GM18873 (cell line): ENCODE measurements around the gene CBFB.
"Not testable (repeated sequence)": the region's sequence is repeated elsewhere in the genome, so short reads cannot be mapped to it uniquely, and the experiment has no call there.

Source experiments
- ATAC-seq: cut with Tn5 transposase; IDR thresholded peaks from one replicate; pipeline ENCODE4 v1.9.1; 2021; ENCODE audit warnings: mild to moderate bottlenecking, moderate library complexity, moderate number of reproducible peaks; ENCODE audit not compliant: unreplicated experiment, low FRiP score

Gene CBFB

DNA sequence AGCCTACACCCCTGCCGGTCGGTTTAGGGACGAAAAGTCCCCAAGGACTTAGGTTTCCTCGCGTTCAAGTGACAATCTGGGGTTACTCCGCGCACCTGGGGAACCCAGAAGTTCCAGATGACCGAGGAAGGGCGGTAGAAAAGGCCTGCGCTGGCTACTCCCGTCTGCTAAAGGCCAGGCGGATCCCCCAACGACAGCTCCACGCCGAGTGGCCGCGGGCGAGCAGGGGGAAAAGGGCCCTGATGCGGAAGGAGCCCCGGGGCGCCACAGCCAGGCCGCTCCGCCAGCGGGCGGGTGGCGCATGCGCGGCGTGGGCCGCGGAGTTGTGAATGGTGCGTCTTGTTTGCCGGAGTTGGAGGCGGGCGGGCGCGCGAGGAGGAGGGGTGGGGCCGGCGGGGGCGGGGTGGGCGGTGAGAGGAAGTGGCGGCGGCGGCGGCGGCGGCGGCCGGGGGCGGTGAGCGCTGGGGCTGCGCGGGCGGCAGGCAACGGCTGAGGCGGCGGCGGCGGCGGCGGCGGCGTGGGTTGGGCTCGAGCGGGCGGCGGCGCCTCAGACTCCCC is at the start of gene CBFB:
Gene CBFB, plus strand, starts transcription at position 454 of the 558 bp plus-strand sequence. CDS start 259 bp downstream, outside the sequence.
- ATAC-seq, result peak; percentile 63

DNA sequence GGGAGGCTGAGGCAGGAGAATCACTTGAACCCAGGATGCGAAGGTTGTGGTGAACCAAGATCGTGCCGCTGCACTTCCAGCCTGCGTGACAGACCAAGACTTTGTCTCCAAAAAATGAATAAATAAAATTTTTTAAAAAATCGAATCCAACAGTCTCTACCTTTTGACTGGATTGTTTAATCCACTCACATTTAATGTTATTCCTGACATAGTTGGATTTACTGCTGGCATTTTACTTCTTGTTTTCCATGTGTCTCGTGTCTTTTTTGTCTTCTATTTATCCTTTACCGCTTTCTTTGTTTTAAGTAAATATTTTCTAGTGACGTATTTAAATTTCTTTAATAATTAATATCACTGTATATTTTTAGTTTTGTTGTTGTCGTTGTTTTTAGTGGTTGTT is 45.9 kb upstream of the CBFB start:
- no peak for ATAC-seq

DNA sequence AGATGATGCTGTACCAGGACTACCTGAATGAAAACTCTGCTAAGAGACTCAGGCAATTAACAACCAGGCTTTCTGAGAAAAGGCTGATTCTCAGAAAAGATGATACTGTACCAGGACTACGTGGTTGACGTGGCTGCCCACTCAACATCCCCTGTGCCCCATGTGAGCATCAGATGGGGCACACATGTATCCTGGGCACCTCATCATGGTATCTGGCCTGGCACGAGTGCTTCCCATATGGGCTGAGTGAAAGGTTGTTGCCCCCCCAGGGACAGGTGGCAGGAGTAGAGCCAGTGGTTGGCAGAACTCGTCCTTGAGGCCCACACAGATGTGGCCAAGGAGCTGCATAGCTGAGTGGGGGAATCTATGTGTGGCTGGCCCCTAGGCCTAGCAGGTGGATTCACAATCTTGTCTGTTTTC is 44.0 kb upstream of the CBFB start:
- no peak for ATAC-seq

DNA sequence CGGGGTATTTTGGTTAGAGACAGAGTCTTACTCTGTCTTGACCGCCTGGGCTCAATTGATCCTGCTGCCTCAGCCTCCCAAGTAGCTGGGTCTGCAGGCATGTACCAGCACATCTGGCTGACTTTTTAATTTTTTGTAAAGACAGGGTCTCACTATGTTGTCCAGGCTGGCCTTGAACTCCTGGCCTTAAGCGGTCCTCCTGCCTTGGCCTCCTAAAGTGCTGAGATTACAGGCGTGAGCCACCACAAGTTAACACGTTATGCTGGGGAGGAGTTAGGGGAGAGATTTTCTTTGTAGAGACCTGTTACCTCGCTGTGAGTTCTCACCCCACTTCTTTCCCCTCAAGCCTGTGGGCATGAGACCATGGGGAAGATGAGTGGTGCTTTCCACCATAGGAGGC is 42.4 kb upstream of the CBFB start:
- no peak for ATAC-seq

DNA sequence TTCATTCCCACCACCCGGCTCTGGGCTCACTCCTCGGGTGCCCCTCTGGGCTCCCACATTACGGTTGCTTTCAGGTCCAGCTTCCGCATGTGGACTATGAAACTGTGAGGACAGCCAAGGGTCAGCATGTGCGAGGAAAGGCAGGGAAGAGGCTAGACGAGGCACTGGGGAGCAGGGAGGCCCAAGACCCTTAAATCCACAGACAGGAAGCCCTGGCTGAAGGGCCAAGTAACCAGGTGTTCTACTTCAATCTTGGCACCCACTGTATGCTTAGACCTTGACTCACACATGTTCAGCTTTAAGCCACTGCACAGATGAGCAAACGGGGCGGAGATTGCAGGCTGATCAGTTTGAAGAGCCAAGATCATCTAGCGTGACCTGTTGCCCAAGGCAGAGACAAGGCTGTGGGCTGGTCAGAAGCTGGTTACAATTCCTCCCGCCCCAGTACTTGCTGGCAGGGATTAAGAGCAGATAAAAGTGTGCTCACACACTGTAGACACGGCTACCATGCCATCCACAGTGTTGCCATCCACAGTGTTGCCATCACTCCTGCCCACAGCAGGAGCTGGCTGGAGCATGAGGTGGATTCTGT is 40.7 kb upstream of the CBFB start, which contains the start of gene CES4A:
Gene CES4A, plus strand, starts transcription at position 393 of the 592 bp plus-strand sequence. Its CDS starts 184 bp downstream, at position 577.
- ATAC-seq, result no peak

DNA sequence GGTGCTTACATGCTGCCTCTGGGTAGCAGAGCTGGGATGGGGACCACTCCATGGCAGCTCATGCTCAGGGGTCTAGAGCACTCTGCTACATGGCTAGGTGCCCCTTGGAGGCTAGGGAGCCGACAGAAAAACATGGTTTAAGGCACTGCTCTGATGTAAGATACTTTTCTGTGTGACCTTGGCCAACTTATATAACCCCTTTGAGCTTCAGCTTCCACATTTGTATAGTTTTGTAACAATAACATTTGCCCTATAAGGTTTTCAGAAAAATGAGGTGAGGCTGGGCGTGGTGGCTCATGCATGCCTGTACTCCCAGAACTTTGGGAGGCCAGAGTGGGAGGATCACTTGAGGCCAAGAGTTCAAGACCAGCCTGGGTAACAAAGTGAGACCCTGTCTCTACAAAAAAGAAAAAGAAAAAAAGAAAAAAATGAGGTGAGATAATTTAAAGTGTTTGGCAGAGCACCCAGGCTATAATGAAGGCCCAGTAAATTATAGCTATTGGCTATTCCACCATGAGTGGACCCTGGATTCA is 37.3 kb upstream of the CBFB start:
- ATAC-seq, result no peak

DNA sequence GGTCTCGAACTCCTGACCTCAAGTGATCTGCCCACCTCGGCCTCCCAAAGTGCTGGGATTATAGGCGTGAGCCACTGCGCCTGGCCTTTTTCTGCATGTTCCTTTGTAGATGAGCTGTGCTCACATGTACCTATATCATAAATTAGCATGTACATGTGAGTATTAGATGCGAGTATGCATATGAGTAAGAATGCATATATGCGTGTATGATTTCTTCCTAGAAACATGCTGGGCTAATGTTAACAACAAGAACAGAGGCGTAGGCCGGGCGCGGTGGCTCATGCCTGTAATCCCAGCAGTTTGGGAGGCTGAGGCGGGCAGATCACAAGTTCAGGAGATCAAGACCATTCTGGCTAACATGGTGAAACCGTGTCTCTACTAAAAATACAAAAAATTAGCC is 35.4 kb upstream of the CBFB start:
- ATAC-seq, result not testable (repeated sequence)

DNA sequence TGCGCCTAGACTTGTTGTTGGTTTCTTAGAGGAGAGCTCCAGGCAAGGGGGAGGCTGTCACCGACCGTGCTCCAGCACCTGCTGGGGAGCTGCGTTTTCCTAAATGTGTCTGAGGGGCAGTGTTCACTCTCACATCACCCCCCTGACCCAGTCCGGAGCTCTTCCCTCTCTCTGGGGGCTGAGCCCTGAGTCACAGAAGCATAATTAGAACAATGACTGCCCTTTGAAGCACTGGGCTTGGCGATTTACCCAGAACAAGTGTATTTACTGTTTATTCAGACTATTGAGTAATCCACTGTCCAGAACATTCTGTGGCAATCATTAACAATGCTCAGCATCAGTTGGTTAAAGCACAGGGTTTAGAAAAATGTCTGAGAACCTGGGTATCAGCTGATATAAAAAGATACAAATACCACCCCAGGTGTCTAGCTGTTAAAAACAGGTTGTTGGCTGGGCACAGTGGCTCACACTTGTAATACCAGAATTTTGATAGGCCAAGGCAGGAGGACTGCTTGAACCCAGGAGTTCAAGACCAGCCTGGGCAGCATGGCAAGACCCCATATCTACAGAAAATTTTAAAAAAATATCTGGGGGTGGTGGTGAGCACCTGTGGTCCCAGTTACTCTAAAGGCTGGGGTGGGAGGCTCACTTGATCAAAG is 32.5 kb upstream of the CBFB start:
- ATAC-seq, result no peak

DNA sequence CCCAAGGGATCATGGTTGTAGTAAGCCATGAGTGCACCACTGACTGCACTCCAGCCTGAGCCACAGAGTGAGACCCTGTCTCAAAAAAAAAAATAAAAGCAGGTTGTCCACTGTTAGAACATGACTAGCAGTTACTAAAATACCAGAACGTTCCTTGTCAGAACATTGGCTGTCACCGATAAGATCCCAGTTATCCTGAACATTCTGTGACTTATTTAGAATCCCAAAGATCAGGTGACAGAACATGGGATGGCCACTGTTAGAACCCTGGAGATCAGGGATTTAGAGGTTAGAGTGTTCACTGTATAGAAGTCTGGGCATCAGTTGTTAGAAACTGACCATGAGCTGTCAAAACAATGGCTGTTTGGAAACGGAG is 32.0 kb upstream of the CBFB start:
- no peak for ATAC-seq

DNA sequence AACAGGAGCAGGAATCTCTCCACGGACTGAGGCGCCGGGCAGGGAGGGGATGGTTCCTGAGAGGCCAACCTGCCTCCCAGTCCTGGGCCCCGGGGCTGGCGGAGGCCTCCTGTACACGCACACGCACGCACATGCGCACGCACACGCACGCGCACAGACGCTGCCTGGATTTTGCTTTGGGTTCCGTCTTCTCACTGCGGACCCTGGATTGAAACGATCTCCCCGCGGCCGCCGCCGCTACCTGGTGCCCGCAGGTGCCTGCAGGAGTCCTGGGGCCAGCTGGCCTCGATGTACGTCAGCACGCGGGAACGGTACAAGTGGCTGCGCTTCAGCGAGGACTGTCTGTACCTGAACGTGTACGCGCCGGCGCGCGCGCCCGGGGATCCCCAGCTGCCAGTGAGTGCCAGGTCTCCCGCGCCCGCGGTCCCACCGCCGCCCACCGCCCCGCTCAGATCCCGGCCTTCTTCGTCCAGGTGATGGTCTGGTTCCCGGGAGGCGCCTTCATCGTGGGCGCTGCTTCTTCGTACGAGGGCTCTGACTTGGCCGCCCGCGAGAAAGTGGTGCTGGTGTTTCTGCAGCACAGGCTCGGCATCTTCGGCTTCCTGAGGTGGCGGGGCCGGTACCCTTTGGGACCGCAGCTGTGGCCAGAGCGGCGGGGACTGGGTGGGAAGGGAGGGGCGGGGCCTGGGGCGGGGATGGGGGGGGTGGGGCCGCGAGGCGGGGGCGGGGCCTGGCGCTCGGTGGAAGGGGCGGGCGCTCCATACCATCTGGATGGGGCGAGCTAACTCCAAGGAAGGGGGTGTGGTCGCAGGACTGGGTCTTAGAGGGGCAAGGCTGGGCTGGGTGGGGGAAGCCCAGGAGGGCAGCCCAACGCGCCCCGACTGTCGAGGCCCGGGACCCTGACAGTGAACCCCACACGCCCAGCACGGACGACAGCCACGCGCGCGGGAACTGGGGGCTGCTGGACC is 28.3 kb upstream of the CBFB start:
- ATAC-seq, result no peak

DNA sequence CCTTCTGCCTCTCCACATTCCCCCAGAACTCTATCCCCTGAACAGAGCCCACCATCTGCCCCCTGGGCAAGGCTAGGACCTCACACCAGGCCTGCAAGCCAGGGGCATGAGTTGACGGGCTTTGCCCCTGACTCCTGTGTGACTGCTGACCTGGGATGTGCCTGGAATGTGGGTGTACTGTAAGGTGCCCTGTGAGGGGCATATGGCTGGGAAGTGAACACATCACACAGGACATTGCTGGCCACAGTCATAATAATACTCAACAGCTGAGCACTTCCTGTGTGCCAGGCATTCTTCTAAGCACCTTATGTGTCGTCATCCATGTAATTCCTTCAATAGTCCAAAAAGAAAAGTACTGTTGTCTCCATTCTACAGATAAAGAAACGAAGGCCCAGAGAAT is 27.2 kb upstream of the CBFB start:
- ATAC-seq, result no peak

DNA sequence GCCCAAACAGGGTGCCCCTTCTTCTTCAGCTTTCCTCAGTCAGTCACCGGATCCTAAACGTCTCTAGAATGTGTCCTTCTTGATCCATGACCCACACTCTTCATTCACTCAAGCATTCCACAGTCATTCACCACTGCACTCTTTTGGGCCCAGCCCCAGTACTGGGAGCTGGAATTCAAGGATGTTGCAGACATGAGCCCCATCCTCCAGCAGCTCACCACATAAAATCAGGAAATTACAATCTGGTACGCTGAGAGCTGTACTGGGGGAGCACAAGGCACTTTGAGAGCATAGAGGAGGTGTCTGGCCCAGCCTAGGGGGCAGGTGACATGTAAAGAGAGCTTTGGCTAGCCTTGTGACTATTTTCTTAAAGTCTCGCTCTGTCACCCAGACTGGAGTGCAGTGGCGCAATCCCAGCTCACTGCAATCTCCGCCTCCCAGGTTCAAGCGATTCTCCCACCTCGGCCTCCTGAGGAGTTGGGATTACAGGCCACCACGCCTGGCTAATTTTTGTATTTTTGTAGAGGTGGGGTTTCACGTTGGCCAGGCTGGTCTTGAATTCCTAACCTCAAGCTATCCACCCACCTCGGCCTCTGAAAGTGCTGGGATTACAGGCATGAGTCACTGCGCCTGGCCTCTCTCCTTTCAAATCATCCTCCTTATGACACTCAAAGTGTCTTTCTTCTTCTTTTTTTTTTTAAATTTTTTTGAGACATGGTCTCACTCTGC is 21.9 kb upstream of the CBFB start:
- ATAC-seq, result no peak

DNA sequence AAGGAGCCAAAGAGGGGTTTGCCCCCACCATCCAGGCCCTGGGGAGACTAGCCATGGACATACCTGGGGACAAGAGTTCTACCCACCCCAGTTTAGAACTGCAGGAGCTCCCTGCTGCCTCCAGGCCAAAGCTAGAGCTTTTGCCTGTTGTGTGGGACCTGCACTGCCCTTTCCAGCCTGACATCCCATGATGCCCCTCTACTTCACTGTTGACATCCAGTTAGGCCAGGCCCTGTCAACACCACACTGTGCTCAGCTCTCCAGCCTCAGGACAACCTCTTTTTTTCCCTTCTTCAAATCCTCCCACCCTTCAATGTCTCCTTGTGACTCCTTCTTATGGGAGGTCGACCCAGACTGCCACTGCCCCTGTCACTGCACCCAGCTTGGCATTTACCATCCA is 19.8 kb upstream of the CBFB start:
- no peak for ATAC-seq

DNA sequence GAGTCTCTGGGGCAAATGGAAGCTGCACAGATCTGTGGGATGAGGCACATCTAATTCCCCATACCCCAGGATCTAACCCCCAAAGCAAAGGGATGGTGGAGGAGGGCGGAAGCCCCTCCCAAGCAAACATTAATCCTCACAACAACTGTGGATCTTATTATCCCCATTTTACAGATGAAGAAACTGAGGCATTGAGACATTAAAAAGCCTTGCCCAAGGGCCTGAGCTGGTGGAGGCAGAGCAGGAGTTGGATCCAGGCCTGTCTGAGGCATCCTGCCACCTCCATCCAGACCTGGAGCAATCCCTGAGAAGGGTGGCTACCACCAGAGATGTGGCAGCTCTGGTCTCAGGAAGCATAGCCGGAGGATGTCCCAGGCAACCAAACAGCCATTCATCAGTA is 17.7 kb upstream of the CBFB start:
- no peak for ATAC-seq

DNA sequence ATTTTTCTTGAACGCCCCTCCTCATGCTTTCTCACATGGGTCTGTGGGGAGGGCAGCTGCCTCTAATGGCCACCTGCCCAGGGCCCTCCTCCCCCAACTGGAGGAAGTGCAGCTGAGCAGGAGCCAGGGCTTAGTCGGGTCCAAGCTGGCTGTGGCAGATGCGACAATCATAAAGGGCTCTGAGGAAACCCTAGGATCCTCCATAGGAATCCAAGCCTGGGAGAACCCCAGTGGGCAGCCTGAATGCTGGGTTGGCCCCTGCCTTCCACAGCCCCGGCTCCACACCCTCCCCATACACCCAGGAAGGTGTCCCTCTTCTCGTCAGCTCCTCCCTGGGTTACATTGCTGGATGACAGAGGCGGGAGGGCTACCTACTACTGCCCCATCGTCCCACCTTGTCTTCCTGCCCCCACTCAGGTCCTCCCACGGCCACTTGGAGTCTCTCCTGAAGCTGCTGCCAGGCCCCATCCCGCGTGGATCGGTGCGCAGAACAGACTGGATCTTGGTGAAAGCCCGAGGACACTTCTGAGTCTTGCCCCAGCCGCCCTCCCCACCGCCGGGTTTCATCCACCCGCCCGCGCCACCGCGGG is 15.6 kb upstream of the CBFB start:
- no peak for ATAC-seq

DNA sequence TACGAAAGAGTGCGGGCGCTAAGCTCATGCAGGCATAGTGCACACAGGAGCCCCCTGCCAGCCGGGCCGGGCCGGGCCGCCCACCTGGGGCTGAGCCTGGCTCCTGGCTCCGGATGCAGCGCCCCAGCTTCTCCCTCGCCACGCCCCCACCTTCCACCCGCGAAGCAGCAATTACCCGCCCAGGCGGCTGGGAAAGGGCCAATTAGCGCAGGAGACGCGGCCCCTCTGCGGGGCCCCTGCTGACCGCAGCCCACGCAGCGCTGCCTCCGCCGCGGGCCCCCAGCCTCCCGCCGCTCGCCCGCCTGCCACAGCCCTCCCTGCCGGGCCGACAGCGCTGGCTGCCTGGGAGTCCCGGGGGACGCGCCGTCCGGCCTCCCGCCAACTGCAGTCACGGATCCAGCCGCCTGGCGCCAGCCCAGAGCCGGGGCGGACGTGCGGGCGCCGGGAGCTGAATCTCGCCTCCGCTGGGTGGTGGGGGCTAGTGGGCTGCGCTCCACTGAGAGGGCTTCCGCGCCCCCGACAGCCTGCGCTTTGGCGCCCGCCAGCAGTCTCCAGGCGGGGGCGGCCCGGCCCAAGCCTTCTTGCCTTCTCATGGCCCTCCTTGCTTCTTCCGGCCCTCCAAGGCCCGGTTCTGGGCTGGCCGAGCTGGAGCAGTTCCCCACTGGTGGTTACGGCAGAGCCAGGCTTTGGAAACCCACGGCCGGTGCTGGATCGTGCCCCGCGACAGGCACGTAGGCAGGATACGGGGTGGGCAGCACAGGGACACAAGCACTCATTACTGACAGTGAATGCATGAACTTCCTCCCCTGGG is 14.9 kb upstream of the CBFB start:
- ATAC-seq, result no peak

DNA sequence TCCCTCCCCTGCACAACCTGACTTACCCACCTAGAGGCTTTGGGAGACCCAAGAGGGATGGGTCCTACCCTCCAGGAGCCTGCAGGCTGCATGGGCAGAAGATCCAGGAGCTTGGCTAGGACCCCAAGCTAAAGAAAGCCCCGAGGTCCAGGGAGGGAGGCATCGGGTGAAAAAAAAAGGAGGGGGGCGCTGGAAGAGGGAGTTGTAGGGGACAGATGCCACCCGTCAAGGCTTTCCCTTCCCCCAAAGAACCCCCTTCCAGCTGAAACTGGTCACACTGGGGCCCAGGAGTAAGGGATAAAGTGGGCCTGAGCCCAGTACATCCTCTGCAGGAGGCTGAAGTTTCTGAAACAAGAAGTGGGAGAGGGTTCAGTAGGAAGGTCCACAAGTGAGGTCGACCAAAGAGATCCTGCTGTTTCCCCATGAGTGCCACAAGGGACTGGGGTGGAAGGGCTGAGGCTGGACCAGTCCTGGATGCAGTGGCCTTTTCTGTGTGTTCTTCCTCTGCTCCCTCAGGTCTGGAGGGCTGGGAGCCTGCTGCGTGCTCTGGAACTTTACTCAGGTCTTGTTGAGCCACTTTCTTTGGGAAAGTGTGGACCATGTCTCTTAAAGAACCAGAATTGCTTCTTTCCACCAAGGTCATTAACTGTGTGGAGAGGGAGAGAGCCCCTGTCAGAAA is 14.2 kb upstream of the CBFB start:
- ATAC-seq, result no peak

DNA sequence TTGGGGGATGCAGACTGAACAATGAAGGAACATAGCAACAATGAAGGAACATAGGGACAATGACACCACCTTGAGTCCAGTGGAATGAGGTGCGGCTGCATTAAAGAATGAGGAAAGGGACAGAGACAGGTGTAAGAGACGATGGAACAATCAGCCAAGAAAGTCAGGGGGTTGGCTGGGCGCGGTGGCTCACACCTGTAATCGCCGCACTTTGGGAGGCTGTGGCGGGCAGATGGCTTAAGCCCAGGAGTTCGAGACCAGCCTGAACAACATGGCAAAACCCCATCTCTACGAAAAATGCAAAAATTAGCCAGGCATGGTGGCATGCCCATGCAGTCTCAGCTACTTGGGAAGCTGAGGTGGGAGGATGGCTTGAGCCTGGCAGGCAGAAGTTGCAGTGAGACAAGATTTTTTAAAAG is 13.6 kb upstream of the CBFB start:
- no peak for ATAC-seq
